Activated T-helper 9 cell treated with anti-CD3 and anti-CD28 coated beads, Interleukin-2, amount 50 U/mL, for 16 hours (primary cell): Measurements from ENCODE around the gene MB.

Experiments
- DNase-seq: peaks from one replicate; pipeline ENCODE4 v3.0.0-alpha.2; 2020; ENCODE audit warnings: low read depth

Gene MB

GRCh38 chr22:35615156-35615555 lies 2.0 kb downstream of the MB start:
- no peak for DNase-seq

GRCh38 chr22:35614404-35614803 lies 2.7 kb downstream of the MB start:
- DNase-seq, result no peak

- DNase-seq, result no peak
Observed at GRCh38 chr22:35612903-35613302, 4.2 kb downstream of the MB start.

GRCh38 chr22:35611891-35612576 lies 5.1 kb downstream of the MB start:
- DNase-seq, result no peak

- DNase-seq, result no peak
Observed at GRCh38 chr22:35611200-35611890, 5.8 kb downstream of the MB start.

GRCh38 chr22:35610741-35611140 lies 6.4 kb downstream of the MB start:
- DNase-seq, result no peak

- DNase-seq, result no peak
Observed at GRCh38 chr22:35609761-35610160, 7.4 kb downstream of the MB start.

- DNase-seq, result no peak
Observed at GRCh38 chr22:35609261-35609660, 7.9 kb downstream of the MB start.

GRCh38 chr22:35608088-35608487 lies 9.0 kb downstream of the MB start:
- no peak for DNase-seq

GRCh38 chr22:35606916-35607315 lies 10.2 kb downstream of the MB start:
- DNase-seq, result no peak

- no peak for DNase-seq
Observed at GRCh38 chr22:35605851-35606481, 11.2 kb downstream of the MB start.

- no peak for DNase-seq
Observed at GRCh38 chr22:35605369-35605680, 11.8 kb downstream of the MB start.

- no peak for DNase-seq
Observed at GRCh38 chr22:35604621-35605368, 12.3 kb downstream of the MB start.

- DNase-seq, result no peak
Observed at GRCh38 chr22:35601743-35602615, 15.2 kb downstream of the MB start.

- no peak for DNase-seq
Observed at GRCh38 chr22:35601013-35601580, 16.0 kb downstream of the MB start.

GRCh38 chr22:35600476-35600875 lies 16.7 kb downstream of the MB start:
- no peak for DNase-seq

GRCh38 chr22:35599364-35599763 lies 17.8 kb downstream of the MB start:
- DNase-seq, result no peak

- DNase-seq, result no peak
Observed at GRCh38 chr22:35598396-35598710, 18.8 kb downstream of the MB start.

GRCh38 chr22:35597692-35598395 lies 19.3 kb downstream of the MB start:
- no peak for DNase-seq

- no peak for DNase-seq
Observed at GRCh38 chr22:35596821-35597220, 20.3 kb downstream of the MB start.

- DNase-seq, result no peak
Observed at GRCh38 chr22:35594686-35595085, 22.4 kb downstream of the MB start.
